Measurements from ENCODE around the gene SPDL1.

GRCh38 chr5:169547508-169547907 lies 36.1 kb upstream of the SPDL1 start:
- no peak for TF ChIP-seq CTCF (IDR thresholded peaks at IDR 0.05; ENCODE audit: low read depth, low read length, missing input control)
- TF ChIP-seq YY1 (IDR thresholded peaks at IDR 0.05): no peak
- TF ChIP-seq, protein P1, sequence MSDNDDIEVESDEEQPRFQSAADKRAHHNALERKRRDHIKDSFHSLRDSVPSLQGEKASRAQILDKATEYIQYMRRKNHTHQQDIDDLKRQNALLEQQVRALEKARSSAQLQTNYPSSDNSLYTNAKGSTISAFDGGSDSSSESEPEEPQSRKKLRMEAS (IDR thresholded peaks at IDR 0.05): no peak
- no peak for TF ChIP-seq EGR1 (IDR thresholded peaks at IDR 0.05; ENCODE audit: low read depth in 2 of 2)
- TF ChIP-seq NR2F2 (IDR thresholded peaks at IDR 0.05): no peak
- TF ChIP-seq RAD21 (IDR thresholded peaks at IDR 0.05): no peak
- TF ChIP-seq REST (IDR thresholded peaks at IDR 0.05): no peak

All from liver (tissue), 3 donors.